Effector memory CD8-positive, alpha-beta T cell (primary cell): ENCODE results near the gene ZNG1B.
A peak's percentile ranks its signal among the peaks of the same experiment; 100 is the strongest.
"Not testable (repeated sequence)": the region's sequence is repeated elsewhere in the genome, so short reads cannot be mapped to it uniquely, and the experiment has no call there.

Experiments
- ATAC-seq: fragments of 150-1000 bp; cut with Tn5 transposase; replicated peaks from 2 replicates; pipeline ENCODE4 v1.10.0; 2021; ENCODE audit warnings: mild to moderate bottlenecking, moderate library complexity
- DNase-seq, 3 experiments: peaks; one replicate each; pipeline ENCODE4 v3.0.0; 2021
- H3K27ac Mint-ChIP-seq, 2 donors: one replicate each; pipeline ENCODE4 v1.8.0; 2022; ENCODE audit warnings: mild to moderate bottlenecking in 2 of 2, mixed read lengths in 2 of 2, moderate library complexity in 2 of 2
- H3K27me3 Mint-ChIP-seq, 2 donors: one replicate each; pipeline ENCODE4 v1.8.0; 2022; ENCODE audit warnings: mixed read lengths in 2 of 2
- H3K36me3 Mint-ChIP-seq: one replicate; pipeline ENCODE4 v1.8.0; 2022; ENCODE audit warnings: mild to moderate bottlenecking, moderate library complexity, mixed read lengths; ENCODE audit not compliant: insufficient read depth
- H3K4me1 Mint-ChIP-seq, 2 donors: one replicate each; pipeline ENCODE4 v1.8.0; 2022; ENCODE audit warnings: low read depth in 2 of 2, mixed read lengths in 2 of 2
- H3K4me3 Mint-ChIP-seq, 2 donors: one replicate each; pipeline ENCODE4 v1.8.0; 2022; ENCODE audit warnings: mild to moderate bottlenecking in 2 of 2, mixed read lengths in 2 of 2, moderate library complexity in 2 of 2
- H3K9me3 Mint-ChIP-seq, 2 donors: one replicate each; pipeline ENCODE4 v1.8.0; 2022; ENCODE audit warnings: mixed read lengths in 2 of 2

The ZNG1B gene

GRCh38 chr2:113498365-113498764, 60.9 kb downstream of the ZNG1B start, which contains the start of gene FOXD4L1:
FOXD4L1 (plus strand) TSS chr2:113498665; CDS start chr2:113499257, 592 bp downstream.
- H3K4me1 Mint-ChIP-seq, H3K27ac Mint-ChIP-seq, DNase-seq, ATAC-seq, H3K9me3 Mint-ChIP-seq: not testable (repeated sequence)
- Mint-ChIP-seq H3K27me3 (peaks cover 17 to 25% of the 10 kb centered on the region in 2 donors), H3K4me3 (peak within 1 kb of the TSS; percentile 35 to 62), H3K36me3 (peaks cover 13% of the 10 kb centered on the region)

GRCh38 chr2:113499019-113499885, 61.8 kb downstream of the ZNG1B start:
- DNase-seq, result peak in 1 of 3 experiments; percentile 35
- H3K9me3 Mint-ChIP-seq, H3K27ac Mint-ChIP-seq, H3K4me1 Mint-ChIP-seq, ATAC-seq: not testable (repeated sequence)
- H3K27me3 Mint-ChIP-seq, result peaks cover 17 to 25% of the 10 kb centered on the region in 2 donors
- peaks cover 13% of the 10 kb centered on the region for H3K36me3 Mint-ChIP-seq
- peak overlapping the region; percentile 35 to 62 for H3K4me3 Mint-ChIP-seq

GRCh38 chr2:113499886-113500722, 62.6 kb downstream of the ZNG1B start:
- not testable (repeated sequence) for H3K4me1 Mint-ChIP-seq, H3K27ac Mint-ChIP-seq, H3K9me3 Mint-ChIP-seq, ATAC-seq, DNase-seq
- peaks cover 17 to 25% of the 10 kb centered on the region in 2 donors for H3K27me3 Mint-ChIP-seq
- peaks cover 13% of the 10 kb centered on the region for H3K36me3 Mint-ChIP-seq
- H3K4me3 Mint-ChIP-seq, result peak overlapping the region; percentile 62 to 64

- ATAC-seq (peak; percentile 48), DNase-seq (peak in 1 of 3 experiments; percentile 20)
- peak overlapping the region; percentile 62 to 64 for H3K4me3 Mint-ChIP-seq
- peaks cover 13% of the 10 kb centered on the region for H3K36me3 Mint-ChIP-seq
- H3K4me1 Mint-ChIP-seq, H3K9me3 Mint-ChIP-seq, H3K27ac Mint-ChIP-seq: not testable (repeated sequence)
- peaks cover 17 to 25% of the 10 kb centered on the region in 2 donors for H3K27me3 Mint-ChIP-seq
These were observed 63.2 kb downstream of the ZNG1B start for GRCh38 chr2:113500723-113501038.

GRCh38 chr2:113502216-113503093, 65.0 kb downstream of the ZNG1B start:
- ATAC-seq, H3K27ac Mint-ChIP-seq, H3K9me3 Mint-ChIP-seq, H3K36me3 Mint-ChIP-seq, H3K4me1 Mint-ChIP-seq: not testable (repeated sequence)
- H3K27me3 Mint-ChIP-seq, result peaks cover 19 to 25% of the 10 kb centered on the region in 2 donors
- peak overlapping the region; percentile 70 to 71 for H3K4me3 Mint-ChIP-seq
- peak in 1 of 3 experiments; percentile 18 for DNase-seq

- not testable (repeated sequence) for H3K36me3 Mint-ChIP-seq, H3K9me3 Mint-ChIP-seq, H3K27ac Mint-ChIP-seq, H3K4me1 Mint-ChIP-seq
- Mint-ChIP-seq H3K4me3 (peak overlapping the region; percentile 70 to 71), H3K27me3 (peaks cover 23 to 27% of the 10 kb centered on the region in 2 donors)
- DNase-seq (peak in 1 of 3 experiments; percentile 30), ATAC-seq (peak; percentile 76)
These were observed 65.9 kb downstream of the ZNG1B start for GRCh38 chr2:113503094-113504042.

GRCh38 chr2:113504081-113504480, 66.6 kb downstream of the ZNG1B start:
- peak overlapping the region in 1 of 2 donors; percentile 25 for H3K4me3 Mint-ChIP-seq
- H3K27me3 Mint-ChIP-seq, result peaks cover 25% of the 10 kb centered on the region in 2 donors

GRCh38 chr2:113507394-113508140, 70.1 kb downstream of the ZNG1B start:
- H3K36me3 Mint-ChIP-seq, H3K9me3 Mint-ChIP-seq, H3K27ac Mint-ChIP-seq, ATAC-seq, H3K4me1 Mint-ChIP-seq, DNase-seq, H3K4me3 Mint-ChIP-seq: not testable (repeated sequence)
- H3K27me3 Mint-ChIP-seq, result peaks cover 19 to 26% of the 10 kb centered on the region in 2 donors

More at GRCh38 chr2:113504081-113504480, 66.6 kb downstream of the ZNG1B start:
- ATAC-seq, DNase-seq, H3K4me1 Mint-ChIP-seq, H3K9me3 Mint-ChIP-seq, H3K27ac Mint-ChIP-seq, H3K36me3 Mint-ChIP-seq: not testable (repeated sequence)

GRCh38 chr2:113508187-113508586, 70.7 kb downstream of the ZNG1B start:
- not testable (repeated sequence) for H3K9me3 Mint-ChIP-seq, H3K27ac Mint-ChIP-seq, DNase-seq, H3K4me1 Mint-ChIP-seq, ATAC-seq, H3K36me3 Mint-ChIP-seq, H3K4me3 Mint-ChIP-seq
- peaks cover 14 to 24% of the 10 kb centered on the region in 2 donors for H3K27me3 Mint-ChIP-seq

GRCh38 chr2:113510913-113511312, 73.4 kb downstream of the ZNG1B start:
- H3K4me1 Mint-ChIP-seq, H3K9me3 Mint-ChIP-seq, H3K36me3 Mint-ChIP-seq, H3K27ac Mint-ChIP-seq, DNase-seq, ATAC-seq, H3K4me3 Mint-ChIP-seq: not testable (repeated sequence)
- peaks cover 14 to 24% of the 10 kb centered on the region in 2 donors for H3K27me3 Mint-ChIP-seq

GRCh38 chr2:113511859-113512258, 74.4 kb downstream of the ZNG1B start:
- H3K9me3 Mint-ChIP-seq, ATAC-seq, H3K27ac Mint-ChIP-seq, DNase-seq, H3K4me3 Mint-ChIP-seq, H3K36me3 Mint-ChIP-seq, H3K4me1 Mint-ChIP-seq: not testable (repeated sequence)
- peaks cover 14 to 24% of the 10 kb centered on the region in 2 donors for H3K27me3 Mint-ChIP-seq
